K562 (cell line): ENCODE results near the gene CIAO3. TPM values are rescaled to one million over a fixed set of nuclear protein-coding genes. Genes with fewer than 3 reads are reported as not detected.

Experiments
- ATAC-seq: fragments of 200-7000 bp; cut with Tn5 transposase; 3 replicates; pipeline ENCODE4 v1.9.1; 2020; ENCODE audit warnings: moderate library complexity
- BruUV-seq: library from RNA; stranded (reverse); fragments of 400-500 nt; replicated peaks from 2 replicates; lab custom pipeline; 2021; lab: Mats Ljungman, UMichigan
- CTCF ChIA-PET: fragments of 300-600 bp; formaldehyde crosslinking; extraction: SDS; loops from one replicate; lab custom pipeline; 2021; ENCODE audit warnings: low intra/inter-chr PET ratio; lab: Yijun Ruan, JAX
- POLR2A ChIA-PET: fragments of 300-600, 350-650 bp; sonication (Branson Sonifier 250); formaldehyde crosslinking; extraction: SDS; loops from one replicate; lab custom pipeline; 2021; ENCODE audit warnings: antibody characterized with exemption, inconsistent platforms; lab: Yijun Ruan, JAX
- DNase-seq, 4 experiments: peaks; one replicate each; pipeline versions ENCODE4 v3.0.0 to v3.0.0-alpha.2; 2011 to 2018; ENCODE audit warnings: low spot score in 3 of 4, mixed read lengths in 3 of 4; ENCODE audit errors: extremely low read depth in 1 of 4
- FAIRE-seq: peaks from 2 replicates; lab custom pipeline; 2011; peaks lifted over from hg19 to GRCh38; lab: Jason Lieb, UNC
- H2AFZ ChIP-seq: 2 replicates; pipeline ENCODE4 v1.6.0; 2011; ENCODE audit warnings: low read depth, low read length, control low read depth, inconsistent platforms
- H3K27ac ChIP-seq: fragments of 200-600 bp; 3 replicates; pipeline ENCODE4 v1.8.0; 2011; ENCODE audit warnings: low read depth, mild to moderate bottlenecking, control low read depth, inconsistent platforms, low read length, moderate library complexity, mixed read lengths; ENCODE audit errors: extremely low read depth
- H3K27me3 ChIP-seq, 2 experiments: fragments of 300-600 bp in 1 of 2; 2 replicates in 1 of 2; 3 replicates in 1 of 2; pipeline versions ENCODE4 v1.6.0 to v1.8.0; 2011; ENCODE audit warnings: inconsistent platforms in 2 of 2, low read length in 2 of 2, mild to moderate bottlenecking in 1 of 2, mixed read lengths in 1 of 2, moderate library complexity in 1 of 2; ENCODE audit not compliant: control insufficient read depth in 2 of 2, insufficient read depth in 2 of 2
- H3K36me3 ChIP-seq: fragments of 300-600 bp; 3 replicates; pipeline ENCODE4 v1.8.0; 2011; ENCODE audit warnings: mild to moderate bottlenecking, low read length, inconsistent platforms; ENCODE audit not compliant: control insufficient read depth, insufficient read depth
- H3K4me1 ChIP-seq, 2 experiments: fragments of 200-600 bp in 1 of 2; replicated peaks in 1 of 2; 2 replicates in 1 of 2; 3 replicates in 1 of 2; pipeline versions ENCODE4 v1.5.1 to v1.8.0; 2011; ENCODE audit warnings: inconsistent platforms in 2 of 2, low read length in 2 of 2, mild to moderate bottlenecking in 1 of 2, mixed read lengths in 1 of 2, moderate library complexity in 1 of 2; ENCODE audit not compliant: control insufficient read depth in 2 of 2, insufficient read depth in 2 of 2
- H3K4me2 ChIP-seq: 2 replicates; pipeline ENCODE4 v1.6.1; 2011; ENCODE audit warnings: low read length, control low read depth, inconsistent platforms, mixed read lengths; ENCODE audit not compliant: insufficient read depth
- H3K4me3 ChIP-seq: fragments of 200-600 bp; sonication (generic), shearing (Covaris generic); 2 replicates; pipeline ENCODE4 v1.5.1; 2016; ENCODE audit warnings: control low read depth, inconsistent platforms
- H3K79me2 ChIP-seq: fragments of 200-600 bp; 3 replicates; pipeline ENCODE4 v1.8.0; 2011; ENCODE audit warnings: low read length, inconsistent platforms; ENCODE audit not compliant: control insufficient read depth, insufficient read depth
- H3K9ac ChIP-seq, 2 experiments: 2 replicates each; pipeline versions ENCODE4 v1.6.0 to v1.6.1; 2011; ENCODE audit warnings: low read depth in 2 of 2, low read length in 2 of 2, control low read depth in 1 of 2, inconsistent platforms in 1 of 2, mild to moderate bottlenecking in 1 of 2, mixed read lengths in 1 of 2; ENCODE audit not compliant: insufficient read depth in 1 of 2
- H3K9me1 ChIP-seq: one replicate; pipeline ENCODE4 v1.6.0; 2011; ENCODE audit warnings: inconsistent platforms, mild to moderate bottlenecking, low read length, moderate library complexity; ENCODE audit not compliant: control insufficient read depth, insufficient read depth
- H3K9me3 ChIP-seq: replicated peaks from 2 replicates; pipeline ENCODE4 v1.5.1; 2011; ENCODE audit warnings: low read depth, low read length, inconsistent platforms; ENCODE audit not compliant: control insufficient read depth, insufficient read depth
- H4K20me1 ChIP-seq: replicated peaks from 2 replicates; pipeline ENCODE4 v1.6.1; 2011; ENCODE audit warnings: low read length, inconsistent platforms, mixed read lengths; ENCODE audit not compliant: control insufficient read depth, insufficient read depth
- BHLHE40 ChIP-seq: IDR thresholded peaks from 2 replicates; pipeline ENCODE4 v1.6.1; 2011; ENCODE audit warnings: low read length, improper control_type of control experiment
- DDX20 ChIP-seq: fragments of 450-650 bp; IDR thresholded peaks from 2 replicates; pipeline ENCODE4 v1.6.1; 2016; ENCODE audit warnings: missing genetic modification characterization, low read depth, mild to moderate bottlenecking, missing compliant biosample characterization, moderate library complexity
- JUND ChIP-seq, 2 experiments: IDR thresholded peaks; 2 replicates in 1 of 2; 3 replicates in 1 of 2; pipeline ENCODE4 v1.6.1; 2011; ENCODE audit warnings: borderline replicate concordance in 2 of 2, low read depth in 2 of 2, low read length in 2 of 2, improper control_type of control experiment in 1 of 2, missing biosample characterization in 1 of 2, missing genetic modification characterization in 1 of 2, missing genetic modification reagents in 1 of 2
- KAT7 ChIP-seq: sonication (generic); formaldehyde crosslinking; IDR thresholded peaks from 2 replicates; pipeline ENCODE4 v1.8.0; 2022; ENCODE audit warnings: missing genetic modification reagents, mild to moderate bottlenecking, borderline replicate concordance
- LARP7 ChIP-seq: fragments of 450-650 bp; IDR thresholded peaks from 2 replicates; pipeline ENCODE4 v1.6.1; 2016
- MAFK ChIP-seq: IDR thresholded peaks from 2 replicates; pipeline ENCODE4 v1.6.1; 2011; ENCODE audit warnings: low read length, improper control_type of control experiment
- NCOA1 ChIP-seq: fragments of 450-650 bp; IDR thresholded peaks from 2 replicates; pipeline ENCODE4 v1.6.1; 2016; ENCODE audit warnings: low read depth
- POLR2B ChIP-seq: fragments of 450-650 bp; IDR thresholded peaks from 2 replicates; pipeline ENCODE4 v1.6.1; 2018; ENCODE audit warnings: low read depth; ENCODE audit not compliant: partially characterized antibody
- POLR3A ChIP-seq: IDR thresholded peaks from 2 replicates; pipeline ENCODE4 v1.6.1; 2011; ENCODE audit warnings: borderline replicate concordance, mild to moderate bottlenecking, moderate library complexity; ENCODE audit not compliant: insufficient read length, insufficient read depth; ENCODE audit errors: extremely low read depth
- SAFB ChIP-seq: fragments of 200-400 bp; formaldehyde crosslinking; IDR thresholded peaks from 2 replicates; pipeline ENCODE4 v1.6.1; 2017; ENCODE audit warnings: low read depth, low read length, borderline replicate concordance
- SIN3A ChIP-seq, 2 experiments: fragments of 150-350 bp in 1 of 2; IDR thresholded peaks; 2 replicates each; pipeline ENCODE4 v1.6.1; 2011 to 2016; ENCODE audit warnings: borderline replicate concordance in 2 of 2, low read depth in 2 of 2, low read length in 2 of 2, mild to moderate bottlenecking in 2 of 2, moderate library complexity in 2 of 2; ENCODE audit not compliant: control insufficient read depth in 1 of 2
- SIN3B ChIP-seq: fragments of 450-650 bp; IDR thresholded peaks from 2 replicates; pipeline ENCODE4 v1.6.1; 2017; ENCODE audit warnings: low read depth, mild to moderate bottlenecking, moderate library complexity
- STAG1 ChIP-seq: sonication (generic); formaldehyde crosslinking; IDR thresholded peaks from 2 replicates; pipeline ENCODE4 v1.5.0; 2020; ENCODE audit warnings: missing genetic modification reagents, borderline replicate concordance
- TCF7L2 ChIP-seq: fragments of 150-350 bp; IDR thresholded peaks from 2 replicates; pipeline ENCODE4 v1.6.1; 2016; ENCODE audit warnings: low read depth, mild to moderate bottlenecking, low read length, moderate library complexity
- XRCC5 ChIP-seq: fragments of 200-400 bp; formaldehyde crosslinking; IDR thresholded peaks from 2 replicates; pipeline ENCODE4 v1.6.1; 2017; ENCODE audit warnings: low read depth, mild to moderate bottlenecking, low read length
- ZNF584 ChIP-seq: fragments of 200-800 bp; sonication (Bioruptor generic); IDR thresholded peaks from 2 replicates; pipeline ENCODE4 v1.6.1; 2016; ENCODE audit warnings: low read depth, mild to moderate bottlenecking, missing genetic modification characterization, missing compliant biosample characterization
- WGBS: fragments of 100-300 bp; shearing (Covaris generic); methylation state at CpG from one replicate; pipeline ENCODE4 v1.1.6; 2016; ENCODE audit warnings: low coverage, mixed read lengths; ENCODE audit not compliant: insufficient coverage; ENCODE audit errors: missing lambda C conversion rate; 5-methylcytosine and 5-hydroxymethylcytosine counted together
- in situ Hi-C: fragments of 300-500 bp; cut with MboI; formaldehyde crosslinking; loops from 4 replicates; pipeline ENCODE4 v1.15.0; 2018; ENCODE audit warnings: inconsistent platforms, mixed read lengths
- intact Hi-C: fragments of 100-400 bp; cut with micrococcal nuclease; formaldehyde crosslinking; loops from 2 replicates; pipeline ENCODE4 v1.14.2; 2022
- polyA plus RNA-seq, 8 experiments: library from polyadenylated mRNA; depleted of rRNA in 4 of 8; stranded (reverse) in 5 of 8; unstranded in 3 of 8; fragments of >200 nt; fragmentation: Nextera tagmentation in 2 of 8; fragmentation: Illumina TruSeq in 1 of 8; extraction: Ambion mirVana in 2 of 8; extraction: Trizol in 1 of 8; gene quantifications; 2 replicates each; pipeline versions ENCODE4 v1.2.1 to v1.2.3, GENCODE V29; 2011 to 2014; ENCODE audit warnings: inconsistent platforms in 1 of 8, missing spikeins in 1 of 8
- total RNA-seq, 7 experiments: library from RNA; depleted of rRNA in 6 of 7; stranded (reverse); fragments of >200 nt in 6 of 7; fragmentation: Illumina TruSeq in 2 of 7; extraction: Trizol in 2 of 7; gene quantifications; 2 replicates each; pipeline versions ENCODE4 v1.2.1 to v1.2.3, GENCODE V29; 2011 to 2021; ENCODE audit warnings: low replicate concordance in 1 of 7

The CIAO3 gene
- total and polyA plus RNA-seq, 9 of the 15 experiments (the other 6 are each of a cell fraction or from before 2014, with no cell fraction given), result 2.2 to 35.6 (median 18.7) TPM

DNA sequence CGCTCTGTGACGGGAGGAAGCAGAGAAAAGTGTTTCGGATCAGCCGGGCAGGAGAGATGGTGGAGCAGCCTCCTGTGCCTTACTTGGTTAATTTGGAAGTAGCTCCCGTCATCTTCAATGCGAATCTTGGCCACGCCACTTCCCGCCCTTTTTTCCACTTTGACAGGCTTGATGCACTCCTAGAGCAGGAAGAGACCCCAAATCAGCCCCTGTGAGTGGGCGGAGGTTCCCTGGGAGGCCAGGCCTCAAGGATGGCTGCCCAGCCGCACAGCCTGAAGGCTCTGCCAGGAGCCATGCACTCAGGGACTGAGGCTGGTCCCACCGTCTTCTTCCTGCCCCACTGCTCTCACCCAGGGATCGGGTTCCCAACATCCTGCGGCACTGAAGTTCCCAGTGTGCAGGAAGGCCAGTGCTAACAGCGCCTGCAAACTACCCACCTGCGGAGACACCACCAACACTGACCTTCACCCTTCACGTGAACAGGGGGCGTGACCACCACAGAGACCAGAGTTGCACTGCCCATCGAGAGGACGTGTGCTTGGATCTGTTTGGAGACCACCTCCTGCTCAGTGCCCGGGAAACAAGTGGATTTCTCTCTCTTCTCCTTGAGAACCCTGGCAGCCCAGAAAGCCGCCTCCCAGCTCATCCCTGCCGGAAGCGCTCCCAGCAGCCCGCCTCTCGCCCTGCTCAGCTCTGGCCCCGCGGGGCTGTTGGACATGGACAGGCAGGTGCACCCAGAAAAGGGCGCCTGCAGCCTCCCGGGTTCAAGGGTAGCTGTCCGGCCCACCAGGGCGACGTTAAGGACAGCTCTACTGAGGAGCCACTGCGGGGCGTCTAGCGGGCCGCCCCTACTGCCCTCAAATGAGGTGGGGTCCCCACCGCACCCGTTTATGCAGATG, 988 bp downstream of the CIAO3 start:
- peak overlapping the region; percentile 87 to 95 for H3K9ac ChIP-seq
- peaks cover 43% of the 10 kb centered on the region; the same call in 2 of the 3 replicates for H3K36me3 ChIP-seq
- H3K79me2 ChIP-seq, result peaks cover 15% of the 10 kb centered on the region
- TF ChIP-seq MAFK, result no peak
- peak; percentile 18; the same call in 1 of the 2 replicates for TF ChIP-seq BHLHE40
- TF ChIP-seq JUND (IDR thresholded peaks at IDR 0.05; ENCODE audit: borderline replicate concordance, low read depth, low read length), result no peak
- no peak for TF ChIP-seq JUND (tag; IDR thresholded peaks at IDR 0.05; ENCODE audit: borderline replicate concordance, low read depth, low read length)
- 0 out of 4 replicates have a peak, but pooled peaks of 1 of the 2 experiments have one; percentile 5 for TF ChIP-seq SIN3A (IDR thresholded peaks at IDR 0.05; ENCODE audit: borderline replicate concordance in 2 of 2, control insufficient read depth in 1 of 2, low read depth in 2 of 2, low read length in 2 of 2)
- TF ChIP-seq POLR2B, result no peak
- TF ChIP-seq ZNF584, result no peak
- TF ChIP-seq DDX20, result no peak
- TF ChIP-seq XRCC5, result 0 out of 2 replicates have a peak, but pooled peaks have one; percentile 4
- no peak for TF ChIP-seq POLR3A
- no peak for TF ChIP-seq NCOA1
- TF ChIP-seq LARP7, result no peak
- TF ChIP-seq STAG1 (CRISPR knock-in tag), result 0 out of 2 replicates have a peak, but pooled peaks have one; percentile 19
- no peak for TF ChIP-seq SIN3B
- TF ChIP-seq KAT7 (CRISPR knock-in tag), result peak; percentile 68; the same call in 1 of the 2 replicates
- no peak for TF ChIP-seq SAFB
- no peak for TF ChIP-seq TCF7L2
- peak overlapping the region; percentile 86 for H2AFZ ChIP-seq
- ChIA-PET POLR2A (interaction anchor here (0.5 to 1.9 kb wide), 11 partner anchors 8 to 67 kb away, joined by 3 to 11 read pairs (median 3); no protein-coding TSS in a partner anchor), CTCF (interaction anchor here (0.9 to 1.1 kb wide), 2 partner anchors 25 to 348 kb away, joined by 3 to 4 read pairs; partner anchors contain the start of gene METRN)
- no peak for DNase-seq
- 49% methylated on average over 32 of the region's 38 CpGs for WGBS
- H3K27me3 ChIP-seq, result no peaks in the 10 kb centered on the region
- ATAC-seq, result peak; percentile 38
- H3K9me1 ChIP-seq, result peaks cover 6% of the 10 kb centered on the region
- BruUV-seq, result no TSS peak
- in situ Hi-C loops (loop anchor here (5.0 kb wide), 1 partner anchor 47 kb away; the partner anchor contains the start of genes CHTF18 and RPUSD1), intact Hi-C loops (no loop called here)
- peaks cover 18 to 85% of the 10 kb centered on the region in 2 experiments for H3K4me1 ChIP-seq
- peak overlapping the region; percentile 85 for H3K4me2 ChIP-seq
- H3K27ac ChIP-seq, result peak overlapping the region; percentile 90
- H4K20me1 ChIP-seq, result no peaks in the 10 kb centered on the region; the same call in 1 of the 2 replicates
- no peak for FAIRE-seq
- peak overlapping the region; percentile 96 for H3K4me3 ChIP-seq
- H3K9me3 ChIP-seq, result no peaks in the 10 kb centered on the region
